ENCODE measurements around the gene WNT8B. TPM values are rescaled to one million over a fixed set of nuclear protein-coding genes. Genes with fewer than 3 reads are reported as not detected.

WNT8B gene
- total and polyA plus RNA-seq, 8 donors, result not detected

DNA sequence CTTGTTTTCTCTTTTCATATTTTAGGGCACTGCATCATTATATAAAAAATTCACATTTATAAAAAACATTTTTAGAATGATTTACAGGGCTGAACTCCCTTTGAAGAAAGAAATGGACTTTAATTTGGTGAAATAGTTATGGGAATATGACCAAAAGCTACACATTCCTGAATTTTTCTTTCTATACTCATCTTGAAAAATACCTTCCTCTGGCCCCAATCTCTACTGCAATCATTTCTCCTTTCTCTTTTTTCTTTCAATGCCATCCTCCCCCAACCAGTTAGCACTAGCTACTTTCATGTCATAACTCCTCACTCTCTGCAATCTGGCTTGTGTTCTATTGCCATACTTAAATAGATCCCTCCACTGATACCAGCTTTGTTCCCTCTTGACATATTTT, 6.2 kb downstream of the WNT8B start:
- no peaks in the 10 kb centered on the region for H3K4me1 ChIP-seq
- intact Hi-C loops (cut with DNase I; ENCODE audit: low total_unique reads), result no loop called here
- TF ChIP-seq POLR2AphosphoS5 (IDR thresholded peaks at IDR 0.05), result no peak
- no peak for TF ChIP-seq CTCF (IDR thresholded peaks at IDR 0.05)
- no peak for TF ChIP-seq POLR2A (IDR thresholded peaks at IDR 0.05)
- TF ChIP-seq EP300 (IDR thresholded peaks at IDR 0.05), result no peak

DNA sequence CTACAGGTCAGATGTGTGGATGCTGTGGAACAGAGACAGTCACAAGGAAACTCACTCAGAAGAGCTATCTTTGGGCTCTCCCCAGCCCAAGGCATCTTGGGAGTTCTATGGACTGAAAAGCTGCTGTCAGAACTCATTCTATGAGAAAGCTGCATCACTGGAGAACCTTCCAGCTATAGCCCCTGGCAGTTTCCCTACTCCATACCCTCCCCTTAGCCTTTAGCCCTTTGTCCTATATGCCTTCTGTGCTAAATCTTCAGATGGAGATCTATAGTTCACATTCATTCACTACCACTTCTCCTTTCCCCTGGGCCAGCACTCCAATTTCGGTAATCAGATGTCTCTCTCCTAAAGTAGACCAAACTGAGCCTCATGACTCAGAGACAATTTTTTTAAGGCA, 6.9 kb downstream of the WNT8B start:
- Histone ChIP-seq H3K4me3 (no peak overlapping the region), H3K4me1 (no peaks in the 10 kb centered on the region), H3K9me3 (no peaks in the 10 kb centered on the region), H3K27ac (no peak overlapping the region), H3K36me3 (no peaks in the 10 kb centered on the region), H3K27me3 (peaks cover 0 to 38% (median 0%) of the 10 kb centered on the region in 3 donors)
- TF ChIP-seq POLR2A (IDR thresholded peaks at IDR 0.05), result no peak
- TF ChIP-seq CTCF (IDR thresholded peaks at IDR 0.05), result no peak
- TF ChIP-seq EP300 (IDR thresholded peaks at IDR 0.05), result no peak
- TF ChIP-seq POLR2AphosphoS5 (IDR thresholded peaks at IDR 0.05), result no peak
- 73 to 83% (median 79%) methylated on average over 1 of the region's 1 CpG for WGBS, 5 donors
- DNase-seq, result no peak
- intact Hi-C loops (cut with DNase I; ENCODE audit: low total_unique reads), result no loop called here

More for the DNA sequence above, 6.2 kb downstream of the WNT8B start:
- DNase-seq, result no peak
- Histone ChIP-seq H3K4me3 (no peak overlapping the region), H3K9me3 (no peaks in the 10 kb centered on the region), H3K27me3 (peaks cover 0 to 31% (median 0%) of the 10 kb centered on the region in 3 donors), H3K27ac (no peak overlapping the region), H3K36me3 (no peaks in the 10 kb centered on the region)

DNA sequence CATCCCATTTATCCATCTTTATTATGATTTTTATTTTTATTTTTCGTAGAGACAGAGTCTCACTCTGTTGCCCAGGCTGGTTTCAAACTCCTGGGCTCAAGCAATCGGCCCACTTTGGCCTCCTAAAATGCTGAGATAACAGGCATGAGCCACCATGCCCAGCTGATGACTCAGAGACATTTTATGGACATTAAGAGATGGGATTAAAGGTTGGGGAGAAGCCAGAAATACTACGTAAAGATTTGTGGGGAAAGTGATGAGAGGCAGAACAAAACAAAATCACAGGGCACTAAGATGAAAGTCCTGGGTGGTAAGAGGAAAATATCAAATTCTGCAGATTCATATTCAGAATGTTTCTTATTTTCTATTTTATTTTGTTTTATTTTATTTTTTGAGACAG, 7.6 kb downstream of the WNT8B start:
- no peak for DNase-seq
- H3K4me3 ChIP-seq, result no peak overlapping the region
- intact Hi-C loops (cut with DNase I; ENCODE audit: low total_unique reads), result no loop called here
- H3K27me3 ChIP-seq, result peaks cover 0 to 42% (median 0%) of the 10 kb centered on the region in 3 donors
- no peak for TF ChIP-seq POLR2AphosphoS5 (IDR thresholded peaks at IDR 0.05)
- TF ChIP-seq POLR2A (IDR thresholded peaks at IDR 0.05), result no peak
- TF ChIP-seq CTCF (IDR thresholded peaks at IDR 0.05), result no peak
- no peak for TF ChIP-seq EP300 (IDR thresholded peaks at IDR 0.05)
- H3K36me3 ChIP-seq, result no peaks in the 10 kb centered on the region
- H3K27ac ChIP-seq, result no peak overlapping the region
- H3K4me1 ChIP-seq, result no peaks in the 10 kb centered on the region
- no peaks in the 10 kb centered on the region for H3K9me3 ChIP-seq
- 74 to 83% (median 82%) methylated on average over 3 of the region's 3 CpGs for WGBS, 5 donors

GRCh38 chr10:100477970-100478369, 15.2 kb downstream of the WNT8B start:
- 35 to 41% (median 37%) methylated on average over 5 of the region's 5 CpGs for WGBS, 5 donors
- Histone ChIP-seq H3K27ac (no peak overlapping the region), H3K27me3 (peaks cover 0 to 68% (median 32%) of the 10 kb centered on the region in 3 donors), H3K9me3 (no peaks in the 10 kb centered on the region), H3K36me3 (no peaks in the 10 kb centered on the region), H3K4me3 (no peak overlapping the region), H3K4me1 (peaks cover 13 to 18% (median 14%) of the 10 kb centered on the region in 4 donors)
- TF ChIP-seq POLR2A (IDR thresholded peaks at IDR 0.05), result no peak
- TF ChIP-seq EP300 (IDR thresholded peaks at IDR 0.05), result no peak
- no peak for TF ChIP-seq POLR2AphosphoS5 (IDR thresholded peaks at IDR 0.05)
- no peak for TF ChIP-seq CTCF (IDR thresholded peaks at IDR 0.05)
- no peak for DNase-seq
- intact Hi-C loops (cut with DNase I; ENCODE audit: low total_unique reads), result no loop called here
